CD14-positive monocyte (primary cell): ENCODE results near the gene SLC30A10. TPM values are rescaled to one million over a fixed set of nuclear protein-coding genes. Genes with fewer than 3 reads are reported as not detected.
"Not testable (repeated sequence)": the region's sequence is repeated elsewhere in the genome, so short reads cannot be mapped to it uniquely, and the experiment has no call there.

Source experiments
- DNase-seq, 3 donors: peaks; one replicate each; pipeline ENCODE4 v3.0.0-alpha.2; 2011 to 2022
- H2AFZ ChIP-seq: 2 replicates; pipeline ENCODE4 v1.6.0; 2012; ENCODE audit warnings: mild to moderate bottlenecking, low read depth, low read length, inconsistent platforms; ENCODE audit not compliant: insufficient read depth, poor library complexity, severe bottlenecking
- H3K27ac ChIP-seq, 2 donors: 1 replicate in 1 of 2; 2 replicates in 1 of 2; pipeline ENCODE4 v1.5.1; 2012 to 2013; ENCODE audit warnings: low read length in 2 of 2, control low read depth in 1 of 2, inconsistent platforms in 1 of 2, low read depth in 1 of 2, mild to moderate bottlenecking in 1 of 2
- H3K27me3 ChIP-seq, 2 donors: one replicate each; pipeline versions ENCODE4 v1.6.0 to v1.6.1; 2011 to 2013; ENCODE audit warnings: low read length in 2 of 2; ENCODE audit not compliant: control insufficient read depth in 2 of 2, insufficient read depth in 2 of 2
- H3K36me3 ChIP-seq, 2 donors: replicated peaks in 1 of 2; 1 replicate in 1 of 2; 2 replicates in 1 of 2; pipeline versions ENCODE4 v1.5.1 to v1.6.1; 2012 to 2013; ENCODE audit warnings: low read length in 2 of 2, control low read depth in 1 of 2, inconsistent platforms in 1 of 2, mild to moderate bottlenecking in 1 of 2; ENCODE audit not compliant: insufficient read depth in 2 of 2, control insufficient read depth in 1 of 2
- H3K4me1 ChIP-seq, 2 donors: 1 replicate in 1 of 2; 2 replicates in 1 of 2; pipeline versions ENCODE4 v1.5.1 to v1.6.1; 2012 to 2013; ENCODE audit warnings: low read length in 2 of 2, control low read depth in 1 of 2, inconsistent platforms in 1 of 2, mild to moderate bottlenecking in 1 of 2, moderate library complexity in 1 of 2; ENCODE audit not compliant: insufficient read depth in 2 of 2, control insufficient read depth in 1 of 2
- H3K4me2 ChIP-seq: replicated peaks from 2 replicates; pipeline ENCODE3; 2012; ENCODE audit warnings: low read length, moderate library complexity, mild to moderate bottlenecking; ENCODE audit not compliant: poor library complexity, severe bottlenecking; ENCODE audit errors: extremely low read depth
- H3K4me3 ChIP-seq, 3 experiments: fragments of 200-600 bp in 1 of 3; sonication (generic) in 1 of 3; replicated peaks in 1 of 3; 1 replicate in 2 of 3; 2 replicates in 1 of 3; pipeline ENCODE4 v1.5.1; 2011 to 2013; ENCODE audit warnings: low read length in 3 of 3, mild to moderate bottlenecking in 3 of 3, control low read depth in 2 of 3, low read depth in 2 of 3, inconsistent platforms in 1 of 3, moderate library complexity in 1 of 3
- H3K79me2 ChIP-seq: 2 replicates; pipeline ENCODE4 v1.6.0; 2012; ENCODE audit warnings: mild to moderate bottlenecking, control low read depth, inconsistent platforms, low read length, moderate library complexity; ENCODE audit not compliant: insufficient read depth
- H3K9ac ChIP-seq: 2 replicates; pipeline ENCODE4 v1.6.0; 2017; ENCODE audit warnings: low read length, mild to moderate bottlenecking; ENCODE audit not compliant: insufficient read depth, poor library complexity, severe bottlenecking
- H3K9me3 ChIP-seq, 2 donors: replicated peaks in 1 of 2; 1 replicate in 1 of 2; 2 replicates in 1 of 2; pipeline versions ENCODE4 v1.5.1 to v1.6.1; 2012 to 2013; ENCODE audit warnings: low read length in 2 of 2, control low read depth in 1 of 2; ENCODE audit not compliant: control insufficient read depth in 1 of 2, insufficient read depth in 1 of 2
- H4K20me1 ChIP-seq: 2 replicates; pipeline ENCODE4 v1.6.0; 2012; ENCODE audit warnings: mild to moderate bottlenecking, low read length, control low read depth, moderate library complexity; ENCODE audit not compliant: insufficient read depth
- H3K27ac Mint-ChIP-seq, 7 donors: one replicate each; pipeline ENCODE4 v1.8.0; 2020; ENCODE audit warnings: mild to moderate bottlenecking in 7 of 7, mixed read lengths in 7 of 7, moderate library complexity in 6 of 7, inconsistent platforms in 2 of 7
- H3K27me3 Mint-ChIP-seq, 3 donors: one replicate each; pipeline ENCODE4 v1.8.0; 2021 to 2022; ENCODE audit warnings: low read depth in 3 of 3, mild to moderate bottlenecking in 3 of 3, mixed read lengths in 3 of 3, moderate library complexity in 3 of 3, inconsistent platforms in 1 of 3
- H3K36me3 Mint-ChIP-seq, 2 donors: one replicate each; pipeline ENCODE4 v1.8.0; 2020; ENCODE audit warnings: mixed read lengths in 2 of 2, inconsistent platforms in 1 of 2, mild to moderate bottlenecking in 1 of 2
- H3K4me1 Mint-ChIP-seq: one replicate; pipeline ENCODE4 v1.8.0; 2020; ENCODE audit warnings: mild to moderate bottlenecking, mixed read lengths
- H3K4me3 Mint-ChIP-seq, 2 donors: one replicate each; pipeline ENCODE4 v1.8.0; 2020; ENCODE audit warnings: mild to moderate bottlenecking in 2 of 2, mixed read lengths in 2 of 2, moderate library complexity in 1 of 2
- H3K9me3 Mint-ChIP-seq, 7 donors: one replicate each; pipeline ENCODE4 v1.8.0; 2020 to 2022; ENCODE audit warnings: mixed read lengths in 7 of 7, mild to moderate bottlenecking in 6 of 7, moderate library complexity in 6 of 7, inconsistent platforms in 2 of 7
- CTCF ChIP-seq: fragments of 200-600 bp; IDR thresholded peaks from one replicate; pipeline ENCODE4 v1.8.0; 2022; ENCODE audit warnings: antibody characterized with exemption, mild to moderate bottlenecking
- WGBS: methylation state at CpG from one replicate; pipeline ENCODE4 v1.1.5; 2013; ENCODE audit warnings: missing lambda C conversion rate; ENCODE audit not compliant: insufficient coverage; 5-methylcytosine and 5-hydroxymethylcytosine counted together
- intact Hi-C, 2 donors: fragments of 100-400 bp; cut with micrococcal nuclease; formaldehyde crosslinking; loops; one replicate each; pipeline versions ENCODE4 v1.15.0 to v1.15.1; 2023
- polyA plus RNA-seq, 3 donors: library from polyadenylated mRNA; depleted of rRNA in 1 of 3; unstranded in 2 of 3; stranded (reverse) in 1 of 3; fragments of 300-500 nt in 2 of 3; fragments of >200 nt in 1 of 3; fragmentation: Illumina TruSeq in 2 of 3; gene quantifications; 1 replicate in 2 of 3; 2 replicates in 1 of 3; pipeline ENCODE4 v1.2.3, GENCODE V29; 2012 to 2021

The SLC30A10 gene
- polyA plus RNA-seq, 3 donors, result not detected

- Histone ChIP-seq H3K9ac (no peak overlapping the region), H3K4me3 (no peak overlapping the region), H3K4me2 (no peak overlapping the region), H3K4me1 (no peaks in the 10 kb centered on the region), H3K36me3 (no peaks in the 10 kb centered on the region), H2AFZ (no peak overlapping the region), H4K20me1 (no peaks in the 10 kb centered on the region), H3K27me3 (peaks cover 3 to 7% of the 10 kb centered on the region in 2 donors), H3K9me3 (no peaks in the 10 kb centered on the region), H3K27ac (no peak overlapping the region), H3K79me2 (no peaks in the 10 kb centered on the region)
- Mint-ChIP-seq H3K27me3 (peaks cover 6 to 7% (median 6%) of the 10 kb centered on the region in 3 donors), H3K36me3 (no peaks in the 10 kb centered on the region), H3K4me1 (no peaks in the 10 kb centered on the region), H3K4me3 (no peak overlapping the region), H3K27ac (no peak overlapping the region), H3K9me3 (peaks cover 0 to 6% (median 3%) of the 10 kb centered on the region in 7 donors)
- WGBS, result 95% methylated on average over 6 of the region's 6 CpGs
- no peak for DNase-seq
- intact Hi-C loops, result no loop called here
- no peak for TF ChIP-seq CTCF
Measured at GRCh38 chr1:219954052-219954451, 25.7 kb upstream of the SLC30A10 start.

- H3K4me2 ChIP-seq, result no peak overlapping the region
- H3K9me3 Mint-ChIP-seq, result peaks cover 0 to 11% (median 3%) of the 10 kb centered on the region in 7 donors
- no peaks in the 10 kb centered on the region for H3K79me2 ChIP-seq
- intact Hi-C loops, result no loop called here
- H3K4me1 Mint-ChIP-seq, result no peaks in the 10 kb centered on the region
- H3K36me3 Mint-ChIP-seq, result no peaks in the 10 kb centered on the region
- no peak overlapping the region for H2AFZ ChIP-seq
- no peak overlapping the region for H3K27ac ChIP-seq
- H3K4me3 ChIP-seq, result no peak overlapping the region
- no peaks in the 10 kb centered on the region for H3K9me3 ChIP-seq
- no peak overlapping the region for H3K9ac ChIP-seq
- no peak overlapping the region for H3K27ac Mint-ChIP-seq
- H3K4me1 ChIP-seq, result no peaks in the 10 kb centered on the region
- H3K36me3 ChIP-seq, result no peaks in the 10 kb centered on the region
- H3K27me3 Mint-ChIP-seq, result peaks cover 7 to 9% (median 8%) of the 10 kb centered on the region in 3 donors
- peaks cover 3 to 7% of the 10 kb centered on the region in 2 donors for H3K27me3 ChIP-seq
- no peak for TF ChIP-seq CTCF
- no peaks in the 10 kb centered on the region for H4K20me1 ChIP-seq
- no peak overlapping the region for H3K4me3 Mint-ChIP-seq
- DNase-seq, result no peak
Measured at GRCh38 chr1:219952361-219952760, 24.0 kb upstream of the SLC30A10 start.

GRCh38 chr1:219949227-219949626, 20.9 kb upstream of the SLC30A10 start:
- H2AFZ ChIP-seq, intact Hi-C loops, H3K36me3 Mint-ChIP-seq, H3K4me2 ChIP-seq, H3K27ac Mint-ChIP-seq, H3K4me3 Mint-ChIP-seq, H3K9me3 ChIP-seq, H3K27ac ChIP-seq, H3K79me2 ChIP-seq, DNase-seq, H4K20me1 ChIP-seq, H3K36me3 ChIP-seq, H3K4me1 ChIP-seq, H3K4me3 ChIP-seq, H3K9ac ChIP-seq, H3K4me1 Mint-ChIP-seq: not testable (repeated sequence)
- Mint-ChIP-seq H3K27me3 (peaks cover 22 to 25% (median 23%) of the 10 kb centered on the region in 3 donors), H3K9me3 (peaks cover under 1 to 11% (median 6%) of the 10 kb centered on the region in 7 donors)
- no CpG with 5 or more reads among the region's 5 CpGs for WGBS
- peaks cover 14 to 16% of the 10 kb centered on the region in 2 donors for H3K27me3 ChIP-seq
